ENCODE data around the gene STYXL1.
"Not testable (repeated sequence)": the region's sequence is repeated elsewhere in the genome, so short reads cannot be mapped to it uniquely, and the experiment has no call there.

The STYXL1 gene

GRCh38 chr7:76023002-76023401 lies 24.8 kb downstream of the STYXL1 start:
- no peak for DNase-seq

GRCh38 chr7:76022026-76022780 lies 25.6 kb downstream of the STYXL1 start:
- no peak for DNase-seq

GRCh38 chr7:76020031-76020714 lies 27.6 kb downstream of the STYXL1 start:
- DNase-seq, result peak; percentile 40

- DNase-seq, result not testable (repeated sequence)
These were observed 29.3 kb downstream of the STYXL1 start for GRCh38 chr7:76018520-76018919.

- no peak for DNase-seq
These were observed 31.4 kb downstream of the STYXL1 start for GRCh38 chr7:76016191-76016947.

- DNase-seq, result peak; percentile 74
These were observed 36.3 kb downstream of the STYXL1 start for GRCh38 chr7:76011442-76011861.

- no peak for DNase-seq
These were observed 37.9 kb downstream of the STYXL1 start for GRCh38 chr7:76009672-76010600.

GRCh38 chr7:76008156-76008687 lies 39.6 kb downstream of the STYXL1 start:
- DNase-seq, result no peak

GRCh38 chr7:76005004-76005403 lies 42.8 kb downstream of the STYXL1 start:
- DNase-seq, result not testable (repeated sequence)

- DNase-seq, result no peak
These were observed 44.4 kb downstream of the STYXL1 start for GRCh38 chr7:76003351-76003750.

GRCh38 chr7:76002822-76003221 lies 45.0 kb downstream of the STYXL1 start:
- no peak for DNase-seq

- no peak for DNase-seq
These were observed 45.7 kb downstream of the STYXL1 start for GRCh38 chr7:76002139-76002538.

GRCh38 chr7:76000566-76000965 lies 47.2 kb downstream of the STYXL1 start:
- no peak for DNase-seq

- no peak for DNase-seq
These were observed 49.8 kb downstream of the STYXL1 start for GRCh38 chr7:75998038-75998437.

- no peak for DNase-seq
These were observed 51.3 kb downstream of the STYXL1 start for GRCh38 chr7:75996476-75996875.

- no peak for DNase-seq
These were observed 51.8 kb downstream of the STYXL1 start for GRCh38 chr7:75995996-75996395.

GRCh38 chr7:75995052-75995471 lies 52.7 kb downstream of the STYXL1 start:
- no peak for DNase-seq

GRCh38 chr7:75994388-75995051 lies 53.3 kb downstream of the STYXL1 start, which contains the start of gene TMEM120A:
Gene TMEM120A (minus strand): TSS chr7:75994595. CDS start chr7:75994570, 25 bp downstream.
- peak; percentile 91 for DNase-seq

- DNase-seq, result peak; percentile 39
These were observed 54.0 kb downstream of the STYXL1 start for GRCh38 chr7:75993689-75994387.

GRCh38 chr7:75992083-75992755 lies 55.6 kb downstream of the STYXL1 start:
- no peak for DNase-seq
